Body of pancreas (tissue), 4 donors: ENCODE data around the gene TMEM115.

Source experiments
- POLR2A ChIP-seq, 3 donors: fragments of 450-650 bp; IDR thresholded peaks; one replicate each; pipeline ENCODE4 v1.6.1; 2016; ENCODE audit warnings: antibody characterized with exemption in 3 of 3, mild to moderate bottlenecking in 2 of 3
- TF ChIP-seq, protein P1 (sequence below), 7 experiments: fragments of 450-650 bp in 4 of 7; fragments of 200-600 bp in 3 of 7; sonication (generic) in 3 of 7; IDR thresholded peaks; one replicate each; pipeline ENCODE4 v1.5.1; 2016 to 2019; ENCODE audit warnings: antibody characterized with exemption in 7 of 7

DNA sequence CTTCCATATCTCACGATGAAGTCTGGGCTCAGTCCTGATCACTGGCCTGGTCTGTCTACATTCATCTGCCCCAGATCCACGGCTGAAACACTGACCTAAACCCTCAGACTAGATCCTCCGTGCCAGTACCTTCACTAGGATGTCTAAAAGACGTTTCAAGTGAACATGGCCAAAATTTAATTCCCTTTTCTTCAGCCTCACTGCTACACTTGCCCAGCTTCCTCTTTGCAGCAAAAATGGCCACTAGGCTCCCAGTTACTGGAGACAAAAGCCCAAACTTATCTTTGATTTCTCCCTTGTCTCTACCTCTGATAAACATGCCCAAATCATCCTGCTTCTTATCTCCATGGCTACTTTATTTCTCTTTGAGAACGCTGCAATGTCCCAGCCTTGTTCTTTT is 20.4 kb downstream of the TMEM115 start:
- no peak for TF ChIP-seq POLR2A (IDR thresholded peaks at IDR 0.05)
- TF ChIP-seq, protein P1, sequence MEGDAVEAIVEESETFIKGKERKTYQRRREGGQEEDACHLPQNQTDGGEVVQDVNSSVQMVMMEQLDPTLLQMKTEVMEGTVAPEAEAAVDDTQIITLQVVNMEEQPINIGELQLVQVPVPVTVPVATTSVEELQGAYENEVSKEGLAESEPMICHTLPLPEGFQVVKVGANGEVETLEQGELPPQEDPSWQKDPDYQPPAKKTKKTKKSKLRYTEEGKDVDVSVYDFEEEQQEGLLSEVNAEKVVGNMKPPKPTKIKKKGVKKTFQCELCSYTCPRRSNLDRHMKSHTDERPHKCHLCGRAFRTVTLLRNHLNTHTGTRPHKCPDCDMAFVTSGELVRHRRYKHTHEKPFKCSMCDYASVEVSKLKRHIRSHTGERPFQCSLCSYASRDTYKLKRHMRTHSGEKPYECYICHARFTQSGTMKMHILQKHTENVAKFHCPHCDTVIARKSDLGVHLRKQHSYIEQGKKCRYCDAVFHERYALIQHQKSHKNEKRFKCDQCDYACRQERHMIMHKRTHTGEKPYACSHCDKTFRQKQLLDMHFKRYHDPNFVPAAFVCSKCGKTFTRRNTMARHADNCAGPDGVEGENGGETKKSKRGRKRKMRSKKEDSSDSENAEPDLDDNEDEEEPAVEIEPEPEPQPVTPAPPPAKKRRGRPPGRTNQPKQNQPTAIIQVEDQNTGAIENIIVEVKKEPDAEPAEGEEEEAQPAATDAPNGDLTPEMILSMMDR (IDR thresholded peaks at IDR 0.05) = no peak
